ENCODE results near the gene SMARCA5.
A peak's percentile ranks its signal among the peaks of the same experiment; 100 is the strongest.

Gene SMARCA5

GRCh38 chr4:143538979-143539669, 25.6 kb downstream of the SMARCA5 start:
- DNase-seq (ENCODE audit: low read depth in 3 of 3): no peak

GRCh38 chr4:143539670-143540023, 26.1 kb downstream of the SMARCA5 start:
- DNase-seq (ENCODE audit: low read depth in 3 of 3): no peak

- DNase-seq (ENCODE audit: low read depth in 3 of 3): no peak
Measured at GRCh38 chr4:143549928-143550327, 36.4 kb downstream of the SMARCA5 start.

GRCh38 chr4:143554728-143555597, 41.5 kb downstream of the SMARCA5 start:
- DNase-seq (ENCODE audit: low read depth in 3 of 3): no peak

DNA sequence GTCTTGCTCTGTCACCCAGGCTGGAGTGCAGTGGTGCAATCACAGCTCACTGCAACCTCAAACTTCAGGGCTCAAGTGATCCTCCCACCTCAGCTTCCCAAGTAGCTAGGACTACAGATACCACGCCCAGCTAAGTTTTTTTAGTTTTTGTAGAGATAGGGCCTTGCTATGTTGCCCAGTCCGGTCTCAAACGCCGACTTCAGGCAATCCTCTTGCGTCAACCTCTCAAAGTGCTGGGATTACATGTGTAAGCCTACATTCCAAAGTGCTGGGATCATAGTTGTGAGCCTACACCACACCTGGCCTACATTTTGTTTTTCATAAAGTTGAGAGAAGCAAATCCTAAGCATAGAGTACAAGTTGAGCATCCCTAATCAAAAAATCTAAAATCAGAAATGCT, 42.2 kb downstream of the SMARCA5 start:
- no peak for DNase-seq (ENCODE audit: low read depth in 3 of 3)

DNA sequence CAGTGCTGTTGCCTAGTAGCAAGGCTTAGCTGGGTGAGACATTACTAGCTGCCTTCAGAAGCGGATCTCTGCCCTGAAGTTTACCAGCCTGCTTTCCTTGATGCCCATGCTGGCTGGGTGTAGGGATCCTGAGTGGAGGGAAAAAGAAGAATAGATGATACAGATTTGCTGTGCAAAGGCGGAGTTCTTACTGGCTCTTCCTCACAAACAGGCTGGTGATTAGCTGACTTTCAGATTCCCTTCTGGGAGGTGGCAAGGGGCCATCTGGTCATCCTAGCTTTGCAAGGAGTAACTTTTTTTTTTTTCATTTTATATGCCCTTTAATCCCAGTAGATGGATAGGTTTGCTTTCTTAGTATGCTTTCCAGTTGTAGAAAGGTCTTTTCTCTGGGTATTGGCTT, 44.8 kb downstream of the SMARCA5 start:
- no peak for DNase-seq (ENCODE audit: low read depth in 3 of 3)

- DNase-seq (ENCODE audit: low read depth in 3 of 3): peak; percentile 27 to 64 (median 30)
Measured at GRCh38 chr4:143558823-143559756, 45.6 kb downstream of the SMARCA5 start.

DNA sequence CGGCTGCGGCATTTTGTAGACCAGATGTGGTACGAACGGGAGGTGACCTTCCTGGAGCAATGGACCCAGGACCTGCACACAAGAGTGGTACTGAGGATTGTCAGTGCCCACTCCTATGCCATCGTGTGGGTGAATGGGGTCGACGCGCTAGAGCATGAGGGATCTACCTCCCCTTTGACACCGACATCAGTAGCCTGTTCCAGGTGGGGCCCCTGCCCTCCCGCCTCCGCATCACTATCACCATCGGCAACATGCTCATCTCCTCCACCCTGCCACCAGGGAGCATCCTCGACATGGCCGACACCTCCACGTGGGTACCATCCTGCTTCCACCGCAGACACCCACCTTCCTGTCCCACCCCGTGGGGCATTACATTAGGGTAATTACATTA, 46.2 kb downstream of the SMARCA5 start:
- DNase-seq (ENCODE audit: low read depth in 3 of 3): peak in 2 of 3 experiments; percentile 11 to 33

GRCh38 chr4:143564472-143564871, 51.0 kb downstream of the SMARCA5 start:
- DNase-seq (ENCODE audit: low read depth in 3 of 3): no peak

- DNase-seq (ENCODE audit: low read depth in 3 of 3): no peak
Measured at GRCh38 chr4:143575331-143575730, 61.8 kb downstream of the SMARCA5 start.

GRCh38 chr4:143581331-143581946, 67.9 kb downstream of the SMARCA5 start:
- no peak for DNase-seq (ENCODE audit: low read depth in 3 of 3)

- no peak for DNase-seq (ENCODE audit: low read depth in 3 of 3)
Measured at GRCh38 chr4:143585548-143585947, 72.0 kb downstream of the SMARCA5 start.

- no peak for DNase-seq (ENCODE audit: low read depth in 3 of 3)
Measured at GRCh38 chr4:143586080-143586479, 72.6 kb downstream of the SMARCA5 start.

DNA sequence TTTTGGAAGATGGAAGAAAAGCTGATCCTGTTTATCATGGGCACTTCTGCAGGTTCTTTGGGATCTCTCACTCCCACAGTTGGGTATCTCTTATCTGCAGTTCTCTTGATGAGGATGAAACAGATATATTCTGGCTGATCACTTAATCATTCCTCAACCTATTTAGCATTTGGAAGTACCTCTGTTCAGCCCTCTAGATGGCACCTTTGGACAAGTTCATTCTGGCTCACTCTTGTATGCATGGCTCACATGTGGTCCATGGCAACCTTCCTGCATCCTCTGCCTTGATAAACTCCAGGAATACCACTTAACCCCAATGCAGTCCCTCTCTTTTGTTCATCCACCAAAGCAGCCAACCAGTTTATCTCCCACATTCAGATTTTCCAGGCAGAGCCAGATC, 74.2 kb downstream of the SMARCA5 start:
- no peak for DNase-seq (ENCODE audit: low read depth in 3 of 3)

- DNase-seq (ENCODE audit: low read depth in 3 of 3): no peak
Measured at GRCh38 chr4:143597276-143597675, 83.8 kb downstream of the SMARCA5 start.

- no peak for DNase-seq (ENCODE audit: low read depth in 3 of 3)
Measured at GRCh38 chr4:143598816-143599215, 85.3 kb downstream of the SMARCA5 start.

GRCh38 chr4:143599827-143600226, 86.3 kb downstream of the SMARCA5 start:
- DNase-seq (ENCODE audit: low read depth in 3 of 3): no peak

GRCh38 chr4:143606480-143606879, 93.0 kb downstream of the SMARCA5 start:
- no peak for DNase-seq (ENCODE audit: low read depth in 3 of 3)

Measured in stimulated activated CD4-positive, alpha-beta T cell treated with anti-CD3 and anti-CD28 coated beads, TNF-alpha, amount 100 ng/mL, for 24 hours (primary cell).